T follicular helper cell (primary cell): ENCODE measurements around the gene FBH1.
"Not testable (repeated sequence)": the region's sequence is repeated elsewhere in the genome, so short reads cannot be mapped to it uniquely, and the experiment has no call there.

Experiments
- DNase-seq: peaks from one replicate; pipeline ENCODE4 v3.0.0-alpha.2; 2020; ENCODE audit warnings: low read depth
- total RNA-seq, 2 experiments: gene quantifications; one replicate each; lab custom pipeline; 2026; lab: John Stamatoyannopoulos, UW

The FBH1 gene
- total RNA-seq: 81.7 to 123 reads per million in 2 experiments

GRCh38 chr10:5889624-5890451, at the start of gene FBH1, which contains the start of gene ANKRD16:
Gene FBH1, plus strand, starts transcription at chr10:5890243. Its CDS starts 103 bp downstream, at chr10:5890346.
Gene ANKRD16, minus strand, starts transcription at chr10:5889893. Its CDS starts 539 bp downstream, at chr10:5889354.
- peak; percentile 96 for DNase-seq

- DNase-seq: no peak
Measured at GRCh38 chr10:5840314-5841307, 49.4 kb upstream of the FBH1 start.

- no peak for DNase-seq
Measured at GRCh38 chr10:5841965-5842364, 48.1 kb upstream of the FBH1 start.

GRCh38 chr10:5843686-5844344, 46.2 kb upstream of the FBH1 start:
- DNase-seq: no peak

- DNase-seq: no peak
Measured at GRCh38 chr10:5844345-5845055, 45.5 kb upstream of the FBH1 start.

- DNase-seq: not testable (repeated sequence)
Measured at GRCh38 chr10:5846667-5847066, 43.4 kb upstream of the FBH1 start.

- DNase-seq: no peak
Measured at GRCh38 chr10:5854131-5854475, 35.9 kb upstream of the FBH1 start.

GRCh38 chr10:5855979-5856700, 33.9 kb upstream of the FBH1 start:
- DNase-seq: no peak

GRCh38 chr10:5856701-5857004, 33.4 kb upstream of the FBH1 start:
- no peak for DNase-seq

GRCh38 chr10:5858811-5859210, 31.2 kb upstream of the FBH1 start:
- DNase-seq: no peak

GRCh38 chr10:5860066-5860465, 30.0 kb upstream of the FBH1 start:
- no peak for DNase-seq

- no peak for DNase-seq
Measured at GRCh38 chr10:5862360-5862961, 27.6 kb upstream of the FBH1 start.

- DNase-seq: not testable (repeated sequence)
Measured at GRCh38 chr10:5862981-5863685, 26.9 kb upstream of the FBH1 start.

GRCh38 chr10:5866451-5867081, 23.5 kb upstream of the FBH1 start:
- not testable (repeated sequence) for DNase-seq

GRCh38 chr10:5867091-5867615, 22.9 kb upstream of the FBH1 start:
- not testable (repeated sequence) for DNase-seq

GRCh38 chr10:5868383-5868782, 21.7 kb upstream of the FBH1 start:
- DNase-seq: not testable (repeated sequence)

- no peak for DNase-seq
Measured at GRCh38 chr10:5869156-5869555, 20.9 kb upstream of the FBH1 start.

GRCh38 chr10:5871596-5871995, 18.4 kb upstream of the FBH1 start:
- DNase-seq: no peak

GRCh38 chr10:5873515-5873995, 16.5 kb upstream of the FBH1 start:
- DNase-seq: peak; percentile 41
